ENCODE measurements around the gene DPYD.

DPYD gene

GRCh38 chr1:97500760-97501159 lies 420.1 kb downstream of the DPYD start:
- H3K27me3 ChIP-seq (ENCODE audit: insufficient read depth, poor library complexity, severe bottlenecking), result no peaks in the 10 kb centered on the region
- peaks cover 2% of the 10 kb centered on the region for H3K9me3 ChIP-seq (ENCODE audit: severe bottlenecking)
- DNase-seq (ENCODE audit: low spot score) (no peak), ATAC-seq (ENCODE audit: low read depth) (no peak)
- TF ChIP-seq, protein P1, sequence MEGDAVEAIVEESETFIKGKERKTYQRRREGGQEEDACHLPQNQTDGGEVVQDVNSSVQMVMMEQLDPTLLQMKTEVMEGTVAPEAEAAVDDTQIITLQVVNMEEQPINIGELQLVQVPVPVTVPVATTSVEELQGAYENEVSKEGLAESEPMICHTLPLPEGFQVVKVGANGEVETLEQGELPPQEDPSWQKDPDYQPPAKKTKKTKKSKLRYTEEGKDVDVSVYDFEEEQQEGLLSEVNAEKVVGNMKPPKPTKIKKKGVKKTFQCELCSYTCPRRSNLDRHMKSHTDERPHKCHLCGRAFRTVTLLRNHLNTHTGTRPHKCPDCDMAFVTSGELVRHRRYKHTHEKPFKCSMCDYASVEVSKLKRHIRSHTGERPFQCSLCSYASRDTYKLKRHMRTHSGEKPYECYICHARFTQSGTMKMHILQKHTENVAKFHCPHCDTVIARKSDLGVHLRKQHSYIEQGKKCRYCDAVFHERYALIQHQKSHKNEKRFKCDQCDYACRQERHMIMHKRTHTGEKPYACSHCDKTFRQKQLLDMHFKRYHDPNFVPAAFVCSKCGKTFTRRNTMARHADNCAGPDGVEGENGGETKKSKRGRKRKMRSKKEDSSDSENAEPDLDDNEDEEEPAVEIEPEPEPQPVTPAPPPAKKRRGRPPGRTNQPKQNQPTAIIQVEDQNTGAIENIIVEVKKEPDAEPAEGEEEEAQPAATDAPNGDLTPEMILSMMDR (IDR thresholded peaks at IDR 0.05; ENCODE audit: poor library complexity, severe bottlenecking), result no peak
- no peaks in the 10 kb centered on the region for H3K36me3 ChIP-seq (ENCODE audit: low read depth)
- no peak overlapping the region for H3K4me3 ChIP-seq (ENCODE audit: severe bottlenecking)
- no peak overlapping the region for H3K27ac ChIP-seq (ENCODE audit: poor library complexity, severe bottlenecking)
- no peaks in the 10 kb centered on the region for H3K4me1 ChIP-seq (ENCODE audit: insufficient read depth, poor library complexity, severe bottlenecking)

DNA sequence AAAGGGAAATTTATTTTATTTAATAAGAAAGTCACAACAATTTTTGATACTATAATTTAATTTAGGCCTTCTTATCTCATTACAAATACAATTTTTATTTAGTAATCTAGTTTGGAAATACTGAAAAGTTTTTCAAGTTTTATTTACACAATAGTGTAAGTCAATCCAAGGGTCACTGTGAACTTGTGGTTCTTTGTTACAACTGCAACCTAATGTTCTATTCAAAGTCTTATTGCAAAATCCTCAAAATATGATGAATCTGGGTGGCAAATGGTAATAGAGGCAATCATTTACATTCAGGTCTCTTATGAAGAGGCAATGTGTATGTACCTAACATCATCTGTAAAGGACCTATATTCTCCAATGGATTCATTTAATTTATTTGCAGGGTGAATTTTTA lies 421.2 kb downstream of the DPYD start:
- no peaks in the 10 kb centered on the region for H3K4me1 ChIP-seq (ENCODE audit: insufficient read depth, poor library complexity, severe bottlenecking)
- ATAC-seq (ENCODE audit: low read depth) (no peak), DNase-seq (ENCODE audit: low spot score) (no peak)
- H3K27me3 ChIP-seq (ENCODE audit: insufficient read depth, poor library complexity, severe bottlenecking), result no peaks in the 10 kb centered on the region
- TF ChIP-seq, protein P1 (IDR thresholded peaks at IDR 0.05; ENCODE audit: poor library complexity, severe bottlenecking), result no peak
- peaks cover 2% of the 10 kb centered on the region for H3K9me3 ChIP-seq (ENCODE audit: severe bottlenecking)
- no peak overlapping the region for H3K4me3 ChIP-seq (ENCODE audit: severe bottlenecking)
- H3K36me3 ChIP-seq (ENCODE audit: low read depth), result no peaks in the 10 kb centered on the region
- H3K27ac ChIP-seq (ENCODE audit: poor library complexity, severe bottlenecking), result no peak overlapping the region

GRCh38 chr1:97489834-97490233 lies 431.0 kb downstream of the DPYD start:
- peaks cover 19% of the 10 kb centered on the region for H3K4me1 ChIP-seq (ENCODE audit: insufficient read depth, poor library complexity, severe bottlenecking)
- no peaks in the 10 kb centered on the region for H3K27me3 ChIP-seq (ENCODE audit: insufficient read depth, poor library complexity, severe bottlenecking)
- TF ChIP-seq, protein P1 (IDR thresholded peaks at IDR 0.05; ENCODE audit: poor library complexity, severe bottlenecking), result no peak
- H3K9me3 ChIP-seq (ENCODE audit: severe bottlenecking), result no peaks in the 10 kb centered on the region
- DNase-seq (ENCODE audit: low spot score) (no peak), ATAC-seq (ENCODE audit: low read depth) (peak; percentile 80)
- no peak overlapping the region for H3K4me3 ChIP-seq (ENCODE audit: severe bottlenecking)
- H3K27ac ChIP-seq (ENCODE audit: poor library complexity, severe bottlenecking), result no peak overlapping the region
- H3K36me3 ChIP-seq (ENCODE audit: low read depth), result no peaks in the 10 kb centered on the region; the same call in 1 of the 2 replicates

- H3K36me3 ChIP-seq (ENCODE audit: low read depth), result no peaks in the 10 kb centered on the region; the same call in 1 of the 2 replicates
- H3K4me1 ChIP-seq (ENCODE audit: insufficient read depth, poor library complexity, severe bottlenecking), result peaks cover 19% of the 10 kb centered on the region
- H3K9me3 ChIP-seq (ENCODE audit: severe bottlenecking), result no peaks in the 10 kb centered on the region
- no peak overlapping the region for H3K4me3 ChIP-seq (ENCODE audit: severe bottlenecking)
- H3K27me3 ChIP-seq (ENCODE audit: insufficient read depth, poor library complexity, severe bottlenecking), result no peaks in the 10 kb centered on the region
- no peak for ATAC-seq (ENCODE audit: low read depth)
- no peak for DNase-seq (ENCODE audit: low spot score)
- H3K27ac ChIP-seq (ENCODE audit: poor library complexity, severe bottlenecking), result no peak overlapping the region
- TF ChIP-seq, protein P1 (IDR thresholded peaks at IDR 0.05; ENCODE audit: poor library complexity, severe bottlenecking), result no peak
These were observed 432.3 kb downstream of the DPYD start for GRCh38 chr1:97488530-97488929.

DNA sequence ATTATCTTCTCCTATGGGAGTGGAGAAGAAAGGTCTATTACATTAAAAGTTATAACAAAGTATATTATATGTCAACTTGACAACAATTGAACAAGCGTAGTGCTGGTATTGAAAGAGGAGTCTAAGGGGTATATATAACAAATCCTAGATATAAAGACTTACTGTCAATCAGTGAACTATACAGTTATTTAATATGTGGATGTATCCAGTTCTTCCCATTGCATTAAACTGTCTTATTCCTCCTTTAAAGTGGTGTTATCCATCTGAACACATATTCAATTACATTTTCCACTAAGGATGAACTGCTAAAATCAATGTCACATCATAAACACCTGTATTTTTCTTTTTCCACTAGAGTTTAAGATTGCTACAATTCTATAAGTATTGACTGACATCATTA lies 438.8 kb downstream of the DPYD start:
- no peaks in the 10 kb centered on the region for H3K9me3 ChIP-seq (ENCODE audit: severe bottlenecking)
- H3K27ac ChIP-seq (ENCODE audit: poor library complexity, severe bottlenecking), result no peak overlapping the region
- no peak for DNase-seq (ENCODE audit: low spot score)
- H3K27me3 ChIP-seq (ENCODE audit: insufficient read depth, poor library complexity, severe bottlenecking), result no peaks in the 10 kb centered on the region
- no peaks in the 10 kb centered on the region; the same call in 1 of the 2 replicates for H3K36me3 ChIP-seq (ENCODE audit: low read depth)
- no peak for ATAC-seq (ENCODE audit: low read depth)
- no peak overlapping the region for H3K4me3 ChIP-seq (ENCODE audit: severe bottlenecking)
- peaks cover 7% of the 10 kb centered on the region for H3K4me1 ChIP-seq (ENCODE audit: insufficient read depth, poor library complexity, severe bottlenecking)
- TF ChIP-seq, protein P1 (IDR thresholded peaks at IDR 0.05; ENCODE audit: poor library complexity, severe bottlenecking), result no peak

All from RWPE2 (cell line).